ENCODE measurements around the gene KIF23.

Gene KIF23

DNA sequence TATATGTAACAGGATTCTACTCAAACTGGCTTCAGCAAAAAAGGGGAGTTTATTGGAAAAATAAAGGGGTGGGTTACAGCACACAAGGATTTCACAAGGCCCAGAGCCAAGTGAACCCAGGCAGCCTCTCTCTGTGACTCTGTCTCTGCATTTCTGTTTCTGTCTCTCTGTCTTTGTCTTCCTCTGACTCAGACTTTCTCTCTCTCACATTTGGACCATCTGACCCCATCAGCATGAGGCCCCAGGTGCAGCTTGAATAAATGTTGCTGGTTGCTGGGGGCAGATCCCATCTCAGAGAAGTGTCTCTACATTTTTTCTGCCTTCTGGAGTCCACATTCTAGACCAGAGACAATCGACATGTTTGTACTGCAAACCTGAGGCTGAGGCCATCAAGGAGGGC is 83.5 kb downstream of the KIF23 start:
- no peak for DNase-seq
